Lung (tissue), 12 donors: Measurements from ENCODE around the gene MAMDC2. TPM values are rescaled to one million over a fixed set of nuclear protein-coding genes. Genes with fewer than 3 reads are reported as not detected.

Source experiments
- ATAC-seq: fragments of 200-7000 bp; cut with Tn5 transposase; one replicate; pipeline ENCODE4 v1.9.1; 2020; ENCODE audit warnings: moderate number of reproducible peaks; ENCODE audit not compliant: insufficient read depth, low FRiP score
- DNase-seq, 3 donors: peaks; one replicate each; pipeline ENCODE4 v3.0.0-alpha.2; 2013 to 2017
- H3K27ac ChIP-seq, 2 donors: one replicate each; pipeline ENCODE4 v1.5.1; 2013; ENCODE audit warnings: mild to moderate bottlenecking in 2 of 2, moderate library complexity in 2 of 2, control low read depth in 1 of 2, inconsistent platforms in 1 of 2, low read depth in 1 of 2, low read length in 1 of 2
- H3K27me3 ChIP-seq, 3 donors: one replicate each; pipeline ENCODE4 v1.5.1; 2013; ENCODE audit warnings: low read length in 2 of 3; ENCODE audit not compliant: control insufficient read depth in 3 of 3, insufficient read depth in 3 of 3
- H3K36me3 ChIP-seq, 4 donors: one replicate each; pipeline ENCODE4 v1.5.1; 2013; ENCODE audit warnings: low read length in 4 of 4, mild to moderate bottlenecking in 1 of 4, moderate library complexity in 1 of 4; ENCODE audit not compliant: control insufficient read depth in 4 of 4, insufficient read depth in 4 of 4
- H3K4me1 ChIP-seq, 5 donors: one replicate each; pipeline ENCODE4 v1.5.1; 2013; ENCODE audit warnings: low read length in 5 of 5, mild to moderate bottlenecking in 2 of 5, moderate library complexity in 1 of 5; ENCODE audit not compliant: control insufficient read depth in 5 of 5, insufficient read depth in 5 of 5
- H3K4me3 ChIP-seq: one replicate; pipeline ENCODE4 v1.5.1; 2013; ENCODE audit warnings: mild to moderate bottlenecking, control low read depth, moderate library complexity
- H3K9ac ChIP-seq, 2 donors: one replicate each; pipeline ENCODE4 v1.5.1; 2013; ENCODE audit warnings: low read length in 2 of 2, control low read depth in 1 of 2; ENCODE audit not compliant: insufficient read depth in 1 of 2
- H3K9me3 ChIP-seq, 4 donors: one replicate each; pipeline ENCODE4 v1.5.1; 2013; ENCODE audit warnings: low read length in 3 of 4, mild to moderate bottlenecking in 1 of 4, moderate library complexity in 1 of 4; ENCODE audit not compliant: control insufficient read depth in 4 of 4, insufficient read depth in 3 of 4
- WGBS, 2 donors: extraction: QIAGEN DNeasy Blood & Tissue Kit; methylation state at CpG; one replicate each; pipeline ENCODE4 v1.1.7; 2013; 5-methylcytosine and 5-hydroxymethylcytosine counted together
- polyA plus RNA-seq, 2 donors: library from polyadenylated mRNA; stranded (reverse); fragments of 200-250 nt; gene quantifications; one replicate each; pipeline ENCODE4 v1.2.1, GENCODE V29; 2013
- total RNA-seq, 2 donors: library from RNA; depleted of rRNA in 1 of 2; stranded (reverse); fragments of >200 nt in 1 of 2; gene quantifications; one replicate each; pipeline ENCODE4 v1.2.1, GENCODE V29; 2014 to 2021
- TF ChIP-seq, protein P1 (sequence below): IDR thresholded peaks from 2 replicates; pipeline ENCODE4 v1.5.1; 2012; ENCODE audit warnings: mild to moderate bottlenecking; ENCODE audit errors: control extremely low read depth, extremely low read depth
- donor health status: control.
- donor health status: control.
- donor health status: Bipolar disorder and iron deficiency.
- donor health status: healthy.
- donor health status: DM: yes; HTN: yes; CAD: no.

MAMDC2 gene
- total and polyA plus RNA-seq, 4 donors = 6.5 to 28.6 (median 10.0) TPM

DNA sequence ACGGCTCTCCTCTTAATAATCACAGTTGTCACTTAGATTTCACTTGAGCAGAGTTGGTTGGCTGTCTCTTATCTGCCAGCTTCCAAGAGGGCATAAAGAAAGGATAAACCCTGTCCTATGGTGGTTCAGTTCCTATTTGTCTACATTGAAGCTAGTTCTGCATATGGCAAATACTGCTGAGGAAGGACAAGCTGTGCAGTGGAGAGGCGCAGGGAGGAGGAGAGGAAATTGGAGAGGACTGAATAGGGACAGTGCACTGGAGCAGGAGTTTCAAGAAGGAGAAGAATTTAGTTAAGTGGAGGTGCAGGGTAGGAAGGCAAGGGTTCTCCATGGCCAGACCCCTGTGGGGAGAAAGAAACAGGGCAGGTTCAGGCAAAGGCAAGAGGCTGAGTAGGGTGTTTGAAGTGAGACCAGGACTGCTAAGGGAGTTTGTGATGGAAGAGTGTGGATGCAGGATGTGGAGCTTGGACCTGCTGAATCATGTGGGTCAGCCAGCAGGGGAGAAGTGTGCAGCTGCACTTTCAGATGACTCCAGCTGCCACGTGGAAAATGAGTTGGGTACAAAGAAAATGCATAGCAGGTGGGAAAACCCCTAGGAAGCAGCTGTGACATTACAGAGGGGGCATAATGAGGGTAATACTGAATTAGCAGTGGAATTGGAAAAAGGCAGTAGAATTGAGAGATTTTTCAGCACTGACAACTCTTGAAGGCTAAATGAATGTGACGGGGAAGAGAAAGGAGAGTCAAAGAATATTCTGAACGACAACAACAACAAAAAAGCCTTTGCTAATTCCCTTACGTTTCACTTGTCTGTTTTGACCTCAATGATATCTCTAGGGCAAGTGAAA, 66.8 kb downstream of the MAMDC2 start:
- Histone ChIP-seq H3K27me3 (no peaks in the 10 kb centered on the region), H3K9ac (no peak overlapping the region), H3K27ac (no peak overlapping the region), H3K4me3 (no peak overlapping the region), H3K4me1 (peaks cover 0 to 2% (median 0%) of the 10 kb centered on the region in 5 donors), H3K36me3 (no peaks in the 10 kb centered on the region), H3K9me3 (no peaks in the 10 kb centered on the region)
- DNase-seq (no peak), ATAC-seq (no peak)
- TF ChIP-seq, protein P1, sequence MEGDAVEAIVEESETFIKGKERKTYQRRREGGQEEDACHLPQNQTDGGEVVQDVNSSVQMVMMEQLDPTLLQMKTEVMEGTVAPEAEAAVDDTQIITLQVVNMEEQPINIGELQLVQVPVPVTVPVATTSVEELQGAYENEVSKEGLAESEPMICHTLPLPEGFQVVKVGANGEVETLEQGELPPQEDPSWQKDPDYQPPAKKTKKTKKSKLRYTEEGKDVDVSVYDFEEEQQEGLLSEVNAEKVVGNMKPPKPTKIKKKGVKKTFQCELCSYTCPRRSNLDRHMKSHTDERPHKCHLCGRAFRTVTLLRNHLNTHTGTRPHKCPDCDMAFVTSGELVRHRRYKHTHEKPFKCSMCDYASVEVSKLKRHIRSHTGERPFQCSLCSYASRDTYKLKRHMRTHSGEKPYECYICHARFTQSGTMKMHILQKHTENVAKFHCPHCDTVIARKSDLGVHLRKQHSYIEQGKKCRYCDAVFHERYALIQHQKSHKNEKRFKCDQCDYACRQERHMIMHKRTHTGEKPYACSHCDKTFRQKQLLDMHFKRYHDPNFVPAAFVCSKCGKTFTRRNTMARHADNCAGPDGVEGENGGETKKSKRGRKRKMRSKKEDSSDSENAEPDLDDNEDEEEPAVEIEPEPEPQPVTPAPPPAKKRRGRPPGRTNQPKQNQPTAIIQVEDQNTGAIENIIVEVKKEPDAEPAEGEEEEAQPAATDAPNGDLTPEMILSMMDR = no peak
- 48 to 61% methylated on average over 6 of the region's 6 CpGs for WGBS, 2 donors

DNA sequence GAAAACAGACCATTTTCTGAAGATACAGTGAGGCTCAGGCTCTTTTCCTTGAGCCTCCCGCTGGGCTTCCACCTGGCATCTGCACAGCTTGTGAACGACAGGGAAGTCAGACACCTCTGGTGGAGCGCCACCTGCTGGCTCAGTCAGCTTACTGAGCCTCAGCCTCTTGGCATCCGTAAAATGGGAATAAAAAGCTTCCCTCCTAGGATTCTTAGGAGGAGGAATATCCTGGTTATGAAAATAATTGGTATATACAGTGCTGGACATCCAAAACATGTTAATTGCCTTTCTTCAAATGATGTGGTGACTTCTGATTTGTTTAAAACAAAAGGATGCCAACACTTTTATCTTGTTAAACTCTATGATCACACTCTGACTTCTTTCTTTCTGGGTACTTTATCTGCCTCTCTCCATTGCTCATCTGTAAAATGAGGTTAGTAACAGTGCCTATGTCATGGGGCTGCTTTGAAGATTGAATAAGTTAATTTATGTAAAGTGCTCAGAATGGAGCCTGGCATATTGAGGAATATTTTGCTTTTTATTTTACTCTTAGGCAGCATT, 67.5 kb downstream of the MAMDC2 start:
- H3K9ac ChIP-seq = no peak overlapping the region
- peak; percentile 57 to 76 (median 66) for DNase-seq
- H3K4me1 ChIP-seq = peaks cover 0 to 2% (median 0%) of the 10 kb centered on the region in 5 donors
- TF ChIP-seq, protein P1 = peak; percentile 49
- 14 to 17% methylated on average over 4 of the region's 4 CpGs for WGBS, 2 donors
- no peak overlapping the region for H3K4me3 ChIP-seq
- H3K36me3 ChIP-seq = no peaks in the 10 kb centered on the region
- ATAC-seq = peak; percentile 54
- no peak overlapping the region for H3K27ac ChIP-seq
- H3K27me3 ChIP-seq = no peaks in the 10 kb centered on the region
- H3K9me3 ChIP-seq = no peaks in the 10 kb centered on the region

DNA sequence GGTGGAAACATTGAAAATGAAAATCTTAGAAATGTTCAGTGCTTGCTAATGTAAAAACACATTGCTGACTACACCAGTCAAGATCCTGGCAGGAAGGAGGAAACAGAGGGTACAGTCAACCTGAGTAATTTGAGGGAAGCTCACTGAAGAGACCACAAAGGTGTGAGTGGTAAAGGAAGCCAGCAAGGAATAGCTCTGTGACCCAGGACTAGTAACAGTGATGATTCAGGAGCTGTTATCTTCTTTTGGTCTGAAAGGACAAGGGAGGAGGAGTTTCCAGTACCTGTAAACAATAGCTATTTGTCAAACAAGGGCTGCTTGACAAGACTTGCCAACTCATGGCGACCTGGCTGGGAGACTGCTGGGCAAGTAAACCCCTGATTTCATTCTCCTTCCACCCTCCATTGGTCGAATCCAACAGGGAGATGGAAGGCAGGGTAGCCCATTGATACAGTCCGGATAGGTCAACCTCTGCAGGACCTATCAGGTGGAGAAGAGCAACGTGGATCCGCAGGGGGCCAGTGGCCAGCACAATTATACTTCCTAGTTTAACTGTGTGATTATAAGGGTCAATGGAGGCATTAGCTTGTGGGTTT, 68.1 kb downstream of the MAMDC2 start:
- H3K9ac ChIP-seq = no peak overlapping the region
- H3K36me3 ChIP-seq = no peaks in the 10 kb centered on the region
- TF ChIP-seq, protein P1 = no peak
- H3K27me3 ChIP-seq = no peaks in the 10 kb centered on the region
- no peak overlapping the region for H3K4me3 ChIP-seq
- no peak overlapping the region for H3K27ac ChIP-seq
- DNase-seq (no peak), ATAC-seq (no peak)
- WGBS, 2 donors = 69 to 81% methylated on average over 5 of the region's 5 CpGs
- peaks cover 0 to 2% (median 0%) of the 10 kb centered on the region in 5 donors for H3K4me1 ChIP-seq
- H3K9me3 ChIP-seq = no peaks in the 10 kb centered on the region
